ENCODE results near the gene MPDZ.

The MPDZ gene

GRCh38 chr9:13279284-13280141 lies at the start of gene MPDZ:
Gene MPDZ, minus strand, starts transcription at chr9:13279692. Its CDS starts 29,377 bp downstream, at chr9:13250315.
- DNase-seq = no peak

GRCh38 chr9:13324988-13325387 lies 45.5 kb upstream of the MPDZ start:
- DNase-seq = no peak

GRCh38 chr9:13322828-13323550 lies 43.5 kb upstream of the MPDZ start:
- no peak for DNase-seq

- DNase-seq = no peak
Observed at GRCh38 chr9:13318027-13318426, 38.5 kb upstream of the MPDZ start.

- no peak for DNase-seq
Observed at GRCh38 chr9:13296972-13297371, 17.5 kb upstream of the MPDZ start.

GRCh38 chr9:13295556-13295955 lies 16.1 kb upstream of the MPDZ start:
- DNase-seq = no peak

- DNase-seq = no peak
Observed at GRCh38 chr9:13292782-13293181, 13.3 kb upstream of the MPDZ start.

- no peak for DNase-seq
Observed at GRCh38 chr9:13292158-13292557, 12.7 kb upstream of the MPDZ start.

- DNase-seq = no peak
Observed at GRCh38 chr9:13291718-13292117, 12.2 kb upstream of the MPDZ start.

- no peak for DNase-seq
Observed at GRCh38 chr9:13284011-13284410, 4.5 kb upstream of the MPDZ start.

- DNase-seq = no peak
Observed at GRCh38 chr9:13282998-13283397, 3.5 kb upstream of the MPDZ start.

- DNase-seq = no peak
Observed at GRCh38 chr9:13281356-13282016, 2.0 kb upstream of the MPDZ start.

GRCh38 chr9:13278368-13279246 lies 885 bp downstream of the MPDZ start:
- no peak for DNase-seq

GRCh38 chr9:13278023-13278367 lies 1.5 kb downstream of the MPDZ start:
- no peak for DNase-seq

GRCh38 chr9:13274886-13275641 lies 4.4 kb downstream of the MPDZ start:
- DNase-seq = no peak

GRCh38 chr9:13270734-13271133 lies 8.8 kb downstream of the MPDZ start:
- no peak for DNase-seq

- no peak for DNase-seq
Observed at GRCh38 chr9:13269589-13270452, 9.7 kb downstream of the MPDZ start.

GRCh38 chr9:13268469-13268868 lies 11.0 kb downstream of the MPDZ start:
- DNase-seq = no peak

GRCh38 chr9:13267743-13268142 lies 11.7 kb downstream of the MPDZ start:
- no peak for DNase-seq

- no peak for DNase-seq
Observed at GRCh38 chr9:13266167-13266566, 13.3 kb downstream of the MPDZ start.

GRCh38 chr9:13264788-13265187 lies 14.7 kb downstream of the MPDZ start:
- DNase-seq = no peak

Data from CD4-positive, alpha-beta T cell treated with Interleukin-6 for 4 hours (primary cell).